GM19239 (cell line): ENCODE results near the gene DNER.

Experiments
- DNase-seq: peaks from one replicate; pipeline ENCODE4 v3.0.0; 2011; ENCODE audit warnings: low spot score; ENCODE audit not compliant: insufficient read length
- FAIRE-seq: peaks from 2 replicates; lab custom pipeline; 2011; peaks lifted over from hg19 to GRCh38; lab: Jason Lieb, UNC

DNER gene

DNA sequence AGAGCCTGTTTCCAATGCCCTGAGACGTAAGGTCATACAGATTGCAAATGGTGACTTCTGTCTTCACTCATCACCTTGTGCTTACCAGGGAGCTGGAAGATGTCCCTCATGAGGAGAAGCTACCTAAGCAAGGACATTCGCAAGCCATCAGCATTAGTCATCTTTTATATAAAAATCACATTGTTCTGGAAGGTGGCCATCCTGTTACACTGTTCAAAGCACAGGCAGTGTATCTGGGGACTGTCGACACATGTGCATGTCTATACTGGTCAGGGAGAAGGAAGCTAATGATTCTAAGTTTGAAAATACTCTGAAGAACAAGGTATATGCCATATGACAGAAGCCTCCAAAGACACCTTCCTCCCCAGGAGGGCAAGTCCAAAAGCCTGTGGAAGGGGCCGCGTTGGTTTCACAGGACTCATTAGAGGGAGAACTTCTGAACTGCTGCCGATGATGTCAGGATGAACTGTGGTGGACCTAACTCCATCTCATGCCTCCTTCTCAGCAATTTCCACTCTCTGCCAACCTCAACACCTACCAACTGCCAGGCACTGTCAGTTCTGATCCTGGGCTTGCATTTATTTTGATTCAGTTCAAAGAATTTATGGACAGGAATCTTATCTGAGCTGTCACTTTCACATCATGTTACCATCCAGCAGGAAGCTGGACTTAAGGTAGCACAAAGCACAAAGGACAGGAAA lies 39.4 kb downstream of the DNER start:
- no peak for DNase-seq
- FAIRE-seq, result no peak

DNA sequence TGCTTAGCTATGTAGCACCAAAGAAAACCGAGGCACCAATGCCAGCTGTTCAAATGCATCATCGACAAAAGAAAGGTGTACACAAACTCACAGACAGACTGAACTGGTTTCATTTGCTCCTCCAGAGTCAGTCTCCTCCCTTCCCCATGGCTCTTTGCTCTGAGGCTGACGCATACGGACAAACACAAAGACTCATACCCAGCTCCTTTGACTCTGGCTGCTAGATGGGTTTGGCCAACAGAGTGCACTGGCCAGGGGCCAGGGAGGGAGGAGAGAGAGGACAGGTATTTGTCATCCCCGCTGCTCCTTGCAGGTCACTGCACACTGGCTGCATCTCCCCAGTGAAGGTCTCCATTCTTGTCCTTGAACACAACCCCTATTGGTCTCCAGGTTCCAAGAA lies 40.7 kb downstream of the DNER start:
- FAIRE-seq, result no peak
- DNase-seq, result no peak

DNA sequence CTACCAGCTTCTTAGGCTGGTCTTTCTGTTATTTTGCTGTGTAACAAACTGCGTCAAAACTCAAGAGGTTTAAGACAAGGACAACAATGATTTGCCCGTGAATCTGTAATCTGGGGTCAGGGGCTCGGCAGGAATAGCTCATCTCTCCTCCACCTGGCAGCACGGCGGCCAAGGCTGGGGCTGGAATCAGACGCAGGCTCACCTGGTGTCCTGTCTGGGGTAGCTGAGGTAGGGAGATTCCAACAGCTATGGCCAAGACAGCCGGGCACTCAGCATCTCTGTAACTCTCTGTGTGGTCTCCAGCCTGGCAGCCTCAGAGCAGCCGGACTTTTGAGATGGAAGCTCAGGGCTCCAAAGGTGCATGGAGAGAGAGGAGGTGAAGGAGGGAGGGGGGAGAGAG lies 42.3 kb downstream of the DNER start:
- DNase-seq, result no peak
- no peak for FAIRE-seq

DNA sequence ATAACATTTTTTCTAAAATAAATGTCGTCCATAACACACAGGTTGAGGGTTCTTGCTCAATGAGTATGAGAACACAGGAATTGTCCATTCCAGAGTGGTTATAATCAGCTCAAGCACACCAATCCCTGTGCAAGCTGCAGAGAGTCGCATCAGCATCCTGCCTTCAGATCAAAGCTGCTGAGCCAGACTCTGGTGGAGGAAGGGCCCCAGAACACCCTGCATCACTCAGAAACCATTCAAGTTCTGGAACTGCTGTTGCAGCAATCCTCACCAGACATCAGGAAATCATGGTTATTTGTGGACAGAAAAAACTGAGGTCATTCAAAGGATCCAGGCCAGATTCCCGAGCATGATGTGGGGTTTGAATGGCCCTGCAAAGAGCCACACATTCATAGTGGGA lies 44.5 kb downstream of the DNER start:
- DNase-seq, result no peak
- no peak for FAIRE-seq

DNA sequence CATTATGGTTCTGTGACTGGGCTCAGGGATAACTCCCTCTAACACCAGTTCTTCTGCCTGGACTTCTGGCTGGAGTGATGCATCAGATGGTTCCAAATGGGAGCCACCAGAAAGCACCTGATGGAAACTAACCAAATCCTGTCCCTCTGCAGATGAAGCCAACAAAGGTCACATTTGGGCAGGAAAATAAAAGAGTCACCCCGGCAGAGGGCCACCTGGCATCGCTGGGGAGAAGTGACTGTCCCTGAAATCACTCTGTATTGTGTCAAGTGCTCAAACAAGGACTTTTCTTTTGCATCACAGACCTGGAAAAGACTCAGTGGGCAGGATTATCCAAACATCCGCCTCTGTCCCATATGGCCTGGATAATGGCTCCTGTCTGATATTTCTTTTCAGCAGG lies 47.5 kb downstream of the DNER start:
- no peak for DNase-seq
- FAIRE-seq, result no peak

DNA sequence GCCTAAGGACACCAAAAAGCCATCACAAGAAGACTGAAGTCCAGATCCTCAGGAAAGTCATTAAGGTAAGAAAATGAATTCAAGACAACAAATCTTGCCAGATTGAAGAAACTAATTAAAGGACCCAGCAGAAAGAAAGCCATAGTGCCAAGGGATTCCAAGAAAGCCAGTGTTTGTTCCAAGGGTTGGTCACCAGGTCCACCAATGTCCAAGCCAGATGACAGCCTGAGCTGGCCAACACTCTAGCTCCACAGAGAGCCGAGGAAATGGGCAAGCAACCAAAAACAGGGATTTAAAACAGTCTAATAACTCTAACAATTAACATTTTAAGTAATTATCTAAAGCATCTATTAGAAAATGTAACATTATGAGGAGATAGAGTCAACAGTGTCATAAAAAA lies 49.2 kb downstream of the DNER start:
- FAIRE-seq, result no peak
- no peak for DNase-seq

DNA sequence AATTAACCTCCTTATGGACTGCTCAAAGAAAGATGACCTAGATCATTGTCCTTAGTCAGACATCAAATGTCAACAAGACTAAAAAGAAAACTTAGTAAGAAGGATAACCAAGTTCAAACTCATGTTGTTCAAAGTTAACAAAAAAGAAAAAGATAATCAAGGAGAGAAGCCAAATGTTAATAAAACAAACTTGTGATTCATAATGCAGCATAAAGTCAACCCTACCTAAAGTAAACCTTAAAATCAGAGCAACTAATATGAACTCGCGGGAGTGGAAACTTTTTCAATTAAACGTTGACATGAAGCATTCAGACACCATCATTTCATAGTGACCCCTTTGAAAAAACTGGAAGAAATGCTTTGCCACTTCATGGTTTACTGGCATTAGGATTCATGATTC lies 52.9 kb downstream of the DNER start:
- no peak for DNase-seq
- FAIRE-seq, result no peak

DNA sequence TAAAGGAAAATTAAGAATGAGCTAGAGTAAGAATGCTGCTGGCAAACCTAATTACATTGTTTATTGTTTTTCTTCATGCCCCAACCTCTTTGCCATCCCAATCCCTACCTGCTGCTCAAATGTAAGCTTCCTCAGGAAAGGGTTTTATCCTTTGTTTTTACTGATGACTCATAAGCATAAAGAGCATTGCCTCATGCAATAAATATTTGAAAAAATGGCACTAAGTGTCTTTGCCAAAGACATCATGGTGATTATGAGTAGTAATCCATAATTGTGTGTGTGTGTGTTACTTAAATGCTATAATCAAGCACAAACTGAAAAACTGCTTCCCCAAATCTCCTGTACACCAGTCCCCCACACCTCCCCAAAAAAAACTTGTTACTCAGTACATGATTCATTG lies 53.4 kb downstream of the DNER start:
- no peak for FAIRE-seq
- no peak for DNase-seq

DNA sequence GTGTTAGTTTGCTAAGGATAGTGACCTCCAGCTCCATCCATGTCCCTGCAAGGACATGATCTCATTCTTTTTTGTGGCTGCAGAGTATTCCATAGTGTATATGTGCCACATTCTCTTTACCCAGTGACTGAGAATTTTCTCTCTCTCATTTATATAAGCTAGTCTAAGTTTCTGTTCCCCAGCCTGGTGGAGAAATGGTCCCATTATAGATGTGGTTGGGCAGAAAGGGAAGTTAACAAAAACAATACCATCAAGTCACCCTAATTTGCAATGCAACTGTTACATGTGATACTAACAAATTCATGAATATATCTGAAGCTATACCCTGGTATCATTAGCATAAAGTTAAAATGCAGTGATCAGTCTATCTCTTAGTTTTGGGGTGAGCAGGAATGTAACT lies 54.0 kb downstream of the DNER start:
- no peak for DNase-seq
- no peak for FAIRE-seq

DNA sequence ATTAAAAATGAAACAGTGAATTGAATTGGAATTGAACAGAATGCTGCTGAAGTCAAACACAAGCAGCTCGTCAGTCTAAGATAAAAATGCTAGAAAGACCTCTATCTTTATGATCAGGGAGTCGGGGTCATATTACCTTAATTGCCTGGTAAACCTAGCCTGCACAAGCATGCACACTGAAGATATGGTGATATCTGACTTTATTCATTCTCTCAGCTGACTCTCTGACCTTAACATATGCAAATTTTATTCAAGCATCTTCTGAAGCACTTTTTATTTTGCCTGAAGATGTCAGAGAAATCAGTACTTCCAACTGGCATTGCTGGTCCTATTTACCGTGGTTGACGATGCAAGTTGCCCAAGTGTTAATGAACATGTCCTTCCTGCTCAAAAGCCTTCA lies 56.4 kb downstream of the DNER start:
- no peak for DNase-seq
- FAIRE-seq, result no peak

DNA sequence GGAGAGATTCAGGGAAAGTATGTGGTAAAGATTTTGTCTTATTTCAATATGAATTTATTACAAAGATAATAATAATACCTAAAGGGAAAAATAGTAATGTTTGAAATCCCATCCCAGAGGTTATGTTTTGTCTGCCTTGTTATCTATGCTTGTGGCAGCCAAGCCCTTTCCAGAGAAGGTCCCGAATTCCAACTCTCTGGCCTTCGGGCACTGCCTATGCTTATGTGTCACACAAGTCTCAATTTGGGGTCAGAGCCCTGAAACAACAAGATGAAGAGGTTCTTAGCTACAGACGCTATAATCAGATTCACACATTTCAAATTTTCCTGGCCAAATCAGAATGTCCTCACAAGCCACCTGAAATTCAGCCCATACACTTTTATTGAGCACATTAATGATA lies 59.9 kb downstream of the DNER start:
- no peak for FAIRE-seq

DNA sequence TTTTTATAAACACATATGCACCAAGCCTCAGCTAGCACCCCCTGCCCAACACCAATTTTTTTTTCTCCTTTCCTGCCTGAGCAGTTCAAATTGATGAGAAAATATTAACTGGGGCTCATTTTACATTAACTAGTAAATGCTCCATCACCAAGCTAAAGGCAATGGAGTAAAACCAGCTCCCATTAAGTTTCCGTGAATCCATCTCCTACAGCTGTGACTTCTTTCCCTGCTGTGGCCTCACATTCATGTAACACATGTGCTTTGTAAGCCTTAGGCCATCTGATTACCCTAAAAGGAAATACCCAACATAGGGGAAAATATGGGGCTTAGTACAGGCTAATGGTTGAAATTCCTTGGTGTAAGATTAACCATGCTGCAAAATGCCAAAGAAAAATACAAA lies 60.8 kb downstream of the DNER start:
- no peak for DNase-seq
- FAIRE-seq, result no peak

More for the DNA sequence above, 59.9 kb downstream of the DNER start:
- DNase-seq, result no peak

DNA sequence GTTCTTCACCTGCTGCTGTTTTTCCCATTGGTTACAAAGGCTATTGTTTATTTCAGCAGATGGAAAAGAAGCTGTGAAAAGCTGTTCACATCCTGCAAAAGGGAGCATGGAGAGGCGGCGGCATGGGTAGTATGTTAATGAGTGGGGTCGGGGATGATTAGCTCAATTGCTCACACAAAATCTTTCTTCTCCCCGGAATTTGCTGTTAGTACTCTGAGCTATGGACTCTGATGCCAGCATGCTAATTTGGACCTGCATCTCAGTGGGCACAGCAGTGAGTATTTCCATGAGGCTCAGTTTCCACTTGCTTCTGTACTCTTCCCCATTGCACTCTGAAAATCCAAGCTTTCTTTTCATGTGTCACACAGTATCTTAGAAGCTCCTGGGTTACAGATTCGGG lies 61.6 kb downstream of the DNER start:
- FAIRE-seq, result no peak

DNA sequence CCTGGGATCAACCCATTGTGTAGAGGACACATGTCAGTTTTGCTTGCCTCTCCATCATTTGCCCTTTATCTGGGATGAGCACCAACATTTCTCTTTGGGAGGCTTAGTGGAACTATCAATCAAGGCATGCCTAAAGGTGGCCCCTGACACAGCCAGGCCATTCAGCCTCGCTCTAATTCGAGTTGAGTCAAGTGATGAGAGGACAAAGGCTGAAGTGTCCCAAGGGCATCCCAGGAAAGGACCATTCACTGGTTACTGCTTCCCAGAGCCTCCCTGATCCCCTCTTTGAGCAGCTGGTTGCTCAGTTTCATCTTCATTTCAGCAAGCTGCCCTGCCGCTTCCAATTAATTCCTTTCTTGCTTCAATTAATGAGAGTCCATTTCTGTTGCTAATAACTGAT lies 63.5 kb downstream of the DNER start:
- FAIRE-seq, result no peak
- DNase-seq, result no peak

More for the DNA sequence above, 61.6 kb downstream of the DNER start:
- DNase-seq, result no peak

DNA sequence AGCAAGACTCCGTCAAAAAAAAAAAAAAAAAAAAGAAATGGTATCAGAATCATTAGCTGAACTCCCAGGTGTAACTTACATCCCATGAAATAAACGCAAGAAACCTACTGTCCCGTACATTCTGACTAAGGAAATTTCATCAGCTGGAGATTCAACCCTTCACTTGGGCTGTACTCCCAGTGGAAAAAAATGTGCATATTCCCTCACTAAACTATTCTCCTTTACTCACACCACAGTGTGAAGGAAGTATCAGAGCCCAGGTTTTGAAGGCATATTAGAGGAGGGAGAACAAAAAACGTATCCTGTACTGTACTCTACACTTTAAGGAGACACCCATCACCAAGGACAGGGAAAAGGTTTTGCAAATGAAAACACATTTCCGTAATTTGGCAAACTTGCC lies 64.3 kb downstream of the DNER start:
- FAIRE-seq (no peak), DNase-seq (no peak)

DNA sequence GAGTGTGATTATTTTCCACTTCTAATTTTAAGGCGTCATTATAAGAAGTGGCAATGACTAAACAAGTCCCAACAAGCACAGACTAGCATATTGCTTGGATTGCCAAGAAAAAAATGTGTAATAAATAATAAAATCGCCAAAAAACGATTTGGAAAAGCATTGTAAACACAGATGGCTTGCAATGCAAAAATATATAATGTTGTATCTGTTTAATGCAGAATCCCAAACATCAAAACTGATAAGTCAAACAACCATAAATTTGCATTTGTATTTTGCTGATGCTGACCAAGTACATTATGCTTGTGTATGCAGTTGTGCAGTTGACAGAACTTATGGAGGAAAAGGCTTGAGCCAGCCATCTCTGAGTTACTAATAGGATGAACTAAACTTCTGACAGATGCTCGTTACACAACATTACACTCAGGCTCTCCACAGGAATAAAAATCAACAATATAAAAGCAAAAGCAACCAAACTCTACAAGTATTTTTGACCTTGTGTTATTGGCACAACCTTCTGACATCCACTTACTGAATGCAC lies 68.1 kb downstream of the DNER start:
- DNase-seq (no peak), FAIRE-seq (no peak)

DNA sequence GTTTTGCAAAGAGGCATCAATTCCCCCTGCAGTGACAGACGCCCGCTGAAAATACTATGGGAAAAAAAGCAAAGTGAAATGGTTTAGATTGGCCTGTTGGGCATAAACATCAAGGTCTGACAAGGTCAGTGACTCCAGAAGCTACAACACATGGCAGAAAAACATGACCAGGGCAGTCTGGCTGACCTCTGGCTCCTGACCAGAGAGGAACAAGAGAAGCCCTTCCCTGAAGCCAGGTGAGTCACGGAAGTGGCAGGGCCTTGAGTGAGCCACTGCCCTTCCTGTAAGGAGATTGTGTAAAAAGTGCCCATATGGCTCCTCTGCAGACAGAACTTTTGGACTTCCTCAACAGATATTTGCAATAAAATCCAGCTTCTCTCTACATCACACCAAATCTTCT lies 72.0 kb downstream of the DNER start:
- DNase-seq (no peak), FAIRE-seq (no peak)

DNA sequence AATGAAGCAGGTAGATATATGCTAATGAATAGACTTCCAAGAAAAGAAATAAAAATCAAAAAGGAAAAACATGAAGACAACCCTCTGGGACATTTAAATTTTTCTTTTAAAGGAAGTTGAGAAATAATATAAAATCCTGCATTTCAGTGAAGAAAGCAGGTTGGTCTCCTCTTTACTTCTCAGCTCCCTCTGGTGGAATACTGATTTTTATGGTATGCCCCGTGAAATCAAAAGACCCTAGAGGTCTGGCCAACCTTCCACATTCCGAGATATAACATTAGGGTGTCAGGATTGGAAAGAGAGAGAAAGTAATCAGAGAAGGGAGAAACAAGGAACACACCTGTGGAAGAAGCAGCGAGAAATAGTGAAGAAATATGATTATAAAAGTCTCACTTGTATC lies 72.7 kb downstream of the DNER start:
- DNase-seq (no peak), FAIRE-seq (no peak)

DNA sequence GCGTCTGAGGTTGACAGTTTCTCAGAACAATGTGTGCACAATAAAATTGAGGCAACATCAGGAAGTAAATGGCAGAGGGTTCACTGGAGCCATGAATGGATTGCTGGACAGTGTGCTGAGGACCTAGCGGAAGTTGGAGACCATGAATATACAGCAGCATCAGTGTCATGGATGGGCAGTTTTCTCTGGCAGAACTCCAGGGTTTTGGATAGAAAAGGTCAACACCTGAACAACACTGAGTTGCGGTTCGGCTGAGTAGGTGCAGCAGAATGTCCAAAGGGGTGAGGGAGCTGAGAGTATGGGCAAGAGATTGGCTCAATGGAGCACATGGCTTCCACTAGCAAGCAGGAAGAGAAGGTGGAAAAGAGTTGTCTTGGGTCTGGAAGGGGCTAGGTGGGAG lies 73.7 kb downstream of the DNER start:
- DNase-seq, result no peak
- FAIRE-seq, result no peak

DNA sequence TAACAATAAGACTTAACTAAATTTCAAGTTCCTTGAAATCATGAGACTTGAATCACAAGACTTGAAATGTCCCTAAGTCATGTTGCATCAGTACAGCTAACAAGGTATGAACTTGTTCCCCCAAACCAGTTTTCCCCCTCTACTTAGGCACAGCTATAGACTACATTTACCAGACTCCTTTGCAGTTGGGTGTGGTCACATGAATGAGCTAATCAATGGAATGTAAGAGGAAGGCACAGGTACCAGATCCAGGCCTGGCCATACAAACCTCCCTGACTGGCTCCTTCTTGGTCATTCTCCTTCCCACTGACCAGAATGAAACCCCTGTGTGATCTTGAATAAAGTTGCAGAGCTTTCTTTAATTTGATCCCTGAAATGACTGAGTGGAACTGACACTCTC lies 77.8 kb downstream of the DNER start:
- no peak for FAIRE-seq
- no peak for DNase-seq

DNA sequence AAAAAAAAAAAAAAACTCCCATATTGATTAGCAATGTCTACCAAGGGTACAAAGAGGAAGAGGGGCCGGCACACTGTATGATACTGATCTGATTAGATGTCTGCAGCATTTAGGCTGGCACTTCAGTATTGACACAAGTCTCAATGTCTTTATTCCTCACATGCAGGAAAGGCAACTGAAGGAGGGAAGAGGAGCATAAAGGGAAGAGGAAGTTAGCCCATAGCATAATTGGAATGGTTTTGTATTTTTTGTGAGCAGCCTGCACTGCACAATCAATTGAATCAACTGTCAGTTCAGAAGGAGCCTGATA lies 79.0 kb downstream of the DNER start:
- FAIRE-seq (no peak), DNase-seq (no peak)

DNA sequence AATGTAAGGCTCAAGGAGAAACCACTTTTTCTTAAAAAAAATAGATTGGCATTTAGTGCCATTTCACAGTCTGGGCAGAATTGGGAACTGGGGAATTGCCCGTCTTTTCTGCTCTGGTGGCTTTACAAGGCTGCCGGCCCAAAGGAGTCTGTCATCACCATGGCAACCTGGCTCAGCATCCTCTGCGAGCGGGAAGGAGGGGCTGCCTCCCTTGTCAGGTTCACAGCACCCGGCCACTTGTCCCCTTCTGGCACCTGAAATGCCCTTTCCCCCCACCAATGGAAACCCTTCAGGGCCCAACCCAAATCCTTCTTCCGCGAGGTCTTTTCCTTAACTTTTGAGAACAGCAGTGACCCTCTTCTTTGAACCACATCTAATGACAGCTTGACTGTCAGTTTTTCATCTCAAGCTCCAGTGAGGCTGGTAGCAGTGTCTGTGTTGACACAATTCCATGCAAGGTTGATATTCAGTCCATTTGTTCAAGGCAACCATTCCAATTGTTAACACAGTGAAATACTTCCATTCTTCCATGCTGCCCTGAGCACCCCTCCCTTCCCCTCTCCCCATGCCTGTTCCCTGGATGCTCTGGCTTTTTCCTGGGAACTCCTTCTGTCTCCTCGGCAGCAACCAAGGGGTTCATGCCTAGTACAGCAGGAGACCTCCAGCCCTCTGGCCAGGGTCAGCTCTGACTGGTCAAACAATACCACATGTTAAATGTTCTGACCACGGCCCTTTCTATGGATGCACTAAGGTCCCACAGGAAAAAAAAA lies 79.6 kb downstream of the DNER start:
- no peak for FAIRE-seq
- no peak for DNase-seq
